ENCODE data around the gene HSD17B8.

The HSD17B8 gene

GRCh38 chr6:33171016-33171879 lies 33.2 kb upstream of the HSD17B8 start:
- no peak for DNase-seq (ENCODE audit: low spot score)

- no peak for DNase-seq (ENCODE audit: low spot score)
Observed at GRCh38 chr6:33171880-33172687, 32.4 kb upstream of the HSD17B8 start.

GRCh38 chr6:33172688-33173534 lies 31.5 kb upstream of the HSD17B8 start:
- no peak for DNase-seq (ENCODE audit: low spot score)

- DNase-seq (ENCODE audit: low spot score): no peak
Observed at GRCh38 chr6:33173535-33174180, 30.8 kb upstream of the HSD17B8 start.

- DNase-seq (ENCODE audit: low spot score): no peak
Observed at GRCh38 chr6:33174784-33175183, 29.7 kb upstream of the HSD17B8 start.

GRCh38 chr6:33175436-33176069 lies 28.9 kb upstream of the HSD17B8 start:
- DNase-seq (ENCODE audit: low spot score): no peak

GRCh38 chr6:33176906-33177305 lies 27.5 kb upstream of the HSD17B8 start:
- no peak for DNase-seq (ENCODE audit: low spot score)

GRCh38 chr6:33177552-33178446 lies 26.7 kb upstream of the HSD17B8 start:
- no peak for DNase-seq (ENCODE audit: low spot score)

GRCh38 chr6:33178755-33179475 lies 25.5 kb upstream of the HSD17B8 start:
- no peak for DNase-seq (ENCODE audit: low spot score)

GRCh38 chr6:33181141-33181540 lies 23.3 kb upstream of the HSD17B8 start:
- DNase-seq (ENCODE audit: low spot score): no peak

GRCh38 chr6:33183071-33183683 lies 21.3 kb upstream of the HSD17B8 start:
- DNase-seq (ENCODE audit: low spot score): no peak

- no peak for DNase-seq (ENCODE audit: low spot score)
Observed at GRCh38 chr6:33185190-33185589, 19.3 kb upstream of the HSD17B8 start.

GRCh38 chr6:33185654-33186187 lies 18.7 kb upstream of the HSD17B8 start:
- no peak for DNase-seq (ENCODE audit: low spot score)

- no peak for DNase-seq (ENCODE audit: low spot score)
Observed at GRCh38 chr6:33187809-33188208, 16.6 kb upstream of the HSD17B8 start.

- no peak for DNase-seq (ENCODE audit: low spot score)
Observed at GRCh38 chr6:33189164-33189563, 15.3 kb upstream of the HSD17B8 start.

- DNase-seq (ENCODE audit: low spot score): no peak
Observed at GRCh38 chr6:33189625-33190448, 14.6 kb upstream of the HSD17B8 start.

- no peak for DNase-seq (ENCODE audit: low spot score)
Observed at GRCh38 chr6:33190504-33191107, 13.8 kb upstream of the HSD17B8 start.

Measured in Ammon's horn (tissue), 1 donor.